ENCODE data around the gene CTDSP2.
"Not testable (repeated sequence)": the region's sequence is repeated elsewhere in the genome, so short reads cannot be mapped to it uniquely, and the experiment has no call there.

The CTDSP2 gene

DNA sequence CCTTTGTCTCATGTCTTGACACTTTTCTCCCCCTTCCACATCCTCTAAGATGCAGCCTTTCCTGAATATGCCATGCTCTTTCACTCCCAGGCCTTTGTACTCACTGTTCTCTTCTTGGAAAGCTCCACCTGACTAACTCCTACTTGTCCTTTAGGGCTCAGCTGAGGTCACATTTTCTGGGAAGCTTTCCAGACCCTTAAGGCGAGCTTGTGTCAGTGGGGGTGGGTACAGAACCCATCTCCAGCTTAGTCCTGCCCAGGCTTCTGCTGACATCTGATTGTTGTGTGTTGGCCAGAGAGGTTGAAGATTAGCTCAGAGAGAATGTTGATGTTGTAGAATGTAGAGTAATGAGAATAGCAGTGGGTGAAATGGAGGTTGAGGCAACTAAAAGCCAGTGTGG is 66.8 kb downstream of the CTDSP2 start:
- DNase-seq = no peak

DNA sequence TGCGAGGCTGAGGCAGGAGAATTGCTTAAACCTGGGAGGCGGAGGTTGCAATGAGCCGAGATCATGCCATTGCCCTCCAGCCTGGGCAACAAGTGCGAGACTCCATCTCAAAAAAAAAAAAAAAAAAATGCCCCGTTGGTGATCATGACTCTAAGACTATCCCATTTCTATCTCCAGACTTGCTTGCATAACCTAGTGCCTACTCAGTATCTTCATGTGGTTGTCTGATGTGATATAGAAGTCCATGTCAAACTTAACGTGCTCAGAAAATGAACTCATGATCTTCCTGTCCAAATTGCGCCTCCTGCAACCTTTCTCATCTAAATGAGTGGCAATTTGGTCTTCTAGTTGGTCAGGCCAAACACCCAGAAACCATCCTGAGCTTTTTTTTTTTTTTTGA is 68.6 kb downstream of the CTDSP2 start:
- no peak for DNase-seq

DNA sequence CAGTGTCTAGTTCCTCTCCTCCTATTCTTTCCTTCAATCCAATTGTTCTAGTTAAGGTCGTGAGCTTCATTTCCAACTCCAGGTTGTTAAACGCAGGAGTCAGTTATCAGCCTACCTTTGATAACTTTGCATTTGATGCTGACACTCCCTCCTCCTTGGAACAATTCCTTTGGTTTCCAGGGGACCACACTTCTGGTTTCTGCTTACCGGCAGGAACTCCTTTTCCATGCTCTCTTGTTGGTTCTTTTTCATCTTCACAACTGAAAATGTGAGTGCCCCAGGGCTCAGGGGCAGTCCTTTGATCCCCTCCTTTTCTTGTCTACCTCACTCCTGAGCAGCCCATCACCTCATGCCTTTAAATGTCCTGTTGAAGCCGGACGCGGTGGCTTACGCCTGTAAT is 69.2 kb downstream of the CTDSP2 start:
- DNase-seq = no peak

DNA sequence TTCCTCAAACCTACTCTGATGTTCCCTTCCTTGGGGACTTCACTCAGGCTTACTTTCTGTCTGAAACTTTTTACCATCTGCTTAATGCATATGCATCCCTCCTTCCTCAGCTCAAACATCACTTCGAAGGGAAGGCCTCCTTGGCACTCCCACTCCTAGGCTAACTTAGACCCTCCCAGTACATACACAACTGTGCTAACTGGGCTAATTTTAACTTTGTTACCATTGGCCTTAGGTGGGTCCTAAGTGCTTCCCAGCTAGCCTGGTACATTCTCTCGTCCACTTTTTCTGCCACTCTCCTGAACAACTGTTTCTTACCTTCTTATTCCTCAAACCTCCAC is 70.3 kb downstream of the CTDSP2 start:
- no peak for DNase-seq

DNA sequence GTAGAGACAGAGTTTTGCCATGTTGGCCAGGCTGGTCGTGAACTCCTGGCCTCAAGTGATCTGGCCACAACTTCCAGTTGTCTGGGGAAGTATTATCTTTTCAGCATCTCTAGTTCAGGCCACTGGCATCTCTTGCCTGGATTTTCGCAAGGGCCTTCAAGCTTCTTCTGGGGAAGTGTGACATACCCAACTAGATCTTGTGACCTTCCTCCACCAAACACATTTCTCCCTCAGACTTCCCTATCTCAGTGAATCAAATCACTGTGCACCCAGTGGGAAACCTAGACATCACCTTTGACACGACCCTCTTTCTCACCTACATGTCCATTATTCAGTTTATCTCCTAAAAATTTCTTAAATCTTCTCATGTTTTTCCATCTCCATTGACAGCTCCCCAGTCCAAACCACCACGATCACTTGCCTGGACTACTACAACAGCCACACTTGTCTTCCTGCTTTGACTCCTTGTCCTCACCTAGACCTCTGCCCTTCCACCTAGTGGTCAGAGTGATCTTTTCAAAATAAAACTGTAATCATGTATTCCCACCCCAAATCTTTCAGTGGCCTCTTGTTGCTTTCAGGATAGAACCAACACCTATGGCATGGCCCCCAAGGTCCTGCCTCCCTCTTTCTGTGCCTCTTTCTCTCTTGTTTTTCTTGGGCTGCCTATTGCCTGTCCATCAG is 70.8 kb downstream of the CTDSP2 start:
- DNase-seq = no peak

DNA sequence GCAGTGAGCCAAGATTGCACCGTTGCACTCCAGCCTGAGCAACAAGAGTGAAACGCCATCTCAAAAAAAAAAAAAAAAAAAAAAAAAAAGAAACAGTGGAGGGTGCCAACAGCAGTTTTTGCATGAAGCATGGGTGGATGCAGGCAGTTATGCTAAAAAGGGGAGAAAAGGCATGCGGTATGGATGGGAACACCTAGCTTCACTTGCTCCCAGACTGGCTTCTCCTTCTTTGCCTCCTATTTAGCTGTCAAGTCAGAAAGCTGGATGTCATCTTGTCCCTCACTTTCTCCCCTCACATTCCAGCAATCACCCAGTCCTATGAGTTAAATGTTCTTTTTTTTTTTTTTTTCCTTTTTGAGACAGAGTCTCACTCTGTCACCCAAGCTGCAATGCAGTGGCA is 71.5 kb downstream of the CTDSP2 start:
- DNase-seq = no peak

DNA sequence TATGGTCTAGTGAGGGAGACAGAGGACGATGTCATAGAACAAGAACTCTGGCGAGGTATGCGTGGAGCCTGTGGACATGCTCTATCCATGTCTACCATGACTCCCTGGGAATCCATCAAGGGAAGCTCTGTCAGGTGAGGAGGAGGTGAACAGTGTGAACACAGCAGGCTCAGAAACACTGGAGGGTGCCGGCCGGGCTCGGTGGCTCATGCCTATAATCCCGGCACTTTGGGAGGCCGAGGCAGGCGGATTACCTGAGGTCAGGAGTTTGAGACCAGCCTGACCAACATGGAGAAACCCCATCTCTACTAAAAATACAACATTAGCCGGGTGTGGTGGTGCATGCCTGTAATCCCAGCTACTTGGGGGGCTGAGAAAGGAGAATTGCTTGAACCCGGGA is 71.9 kb downstream of the CTDSP2 start:
- DNase-seq = not testable (repeated sequence)

DNA sequence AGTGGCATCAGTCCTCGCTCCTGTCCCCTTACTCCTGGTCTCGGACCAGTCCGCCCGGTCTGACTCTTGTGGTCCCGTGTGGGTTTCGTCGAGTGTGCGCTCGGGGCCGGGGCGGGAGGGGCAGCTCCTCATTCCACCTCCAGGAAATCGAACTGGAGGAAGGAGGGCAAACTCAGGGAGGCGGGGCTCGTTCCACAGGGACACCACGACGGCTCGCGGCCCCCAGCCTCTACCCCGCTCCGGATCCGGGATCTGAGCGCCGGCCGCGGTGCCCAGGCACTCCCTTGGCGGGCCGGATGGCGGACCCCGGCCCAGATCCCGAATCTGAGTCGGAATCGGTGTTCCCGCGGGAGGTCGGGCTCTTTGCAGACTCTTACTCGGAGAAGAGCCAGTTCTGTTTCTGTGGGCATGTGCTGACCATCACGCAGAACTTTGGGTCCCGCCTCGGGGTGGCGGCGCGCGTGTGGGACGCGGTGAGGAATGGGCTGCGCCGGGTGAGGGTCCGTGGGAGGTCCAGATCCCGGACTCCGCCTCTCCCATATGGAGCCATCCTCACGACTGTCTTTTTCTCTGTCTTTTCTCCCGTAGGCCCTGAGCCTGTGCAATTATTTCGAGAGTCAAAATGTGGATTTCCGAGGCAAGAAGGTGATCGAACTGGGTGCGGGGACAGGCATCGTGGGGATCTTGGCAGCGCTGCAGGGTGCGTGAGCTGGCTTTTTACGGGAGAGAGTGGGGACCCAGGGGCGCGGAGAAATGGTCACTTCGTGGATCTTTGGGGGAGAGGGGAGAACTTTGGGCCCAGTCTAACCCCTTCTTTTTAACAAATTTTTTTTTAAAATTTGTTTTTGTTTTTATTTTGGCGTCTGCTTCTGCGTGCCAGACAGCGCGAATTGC is 73.9 kb downstream of the CTDSP2 start, which contains the start of gene EEF1AKMT3:
Gene EEF1AKMT3 (plus strand): TSS at position 186 of the 894 bp plus-strand sequence. CDS start 111 bp downstream, at position 297.
- DNase-seq = no peak

DNA sequence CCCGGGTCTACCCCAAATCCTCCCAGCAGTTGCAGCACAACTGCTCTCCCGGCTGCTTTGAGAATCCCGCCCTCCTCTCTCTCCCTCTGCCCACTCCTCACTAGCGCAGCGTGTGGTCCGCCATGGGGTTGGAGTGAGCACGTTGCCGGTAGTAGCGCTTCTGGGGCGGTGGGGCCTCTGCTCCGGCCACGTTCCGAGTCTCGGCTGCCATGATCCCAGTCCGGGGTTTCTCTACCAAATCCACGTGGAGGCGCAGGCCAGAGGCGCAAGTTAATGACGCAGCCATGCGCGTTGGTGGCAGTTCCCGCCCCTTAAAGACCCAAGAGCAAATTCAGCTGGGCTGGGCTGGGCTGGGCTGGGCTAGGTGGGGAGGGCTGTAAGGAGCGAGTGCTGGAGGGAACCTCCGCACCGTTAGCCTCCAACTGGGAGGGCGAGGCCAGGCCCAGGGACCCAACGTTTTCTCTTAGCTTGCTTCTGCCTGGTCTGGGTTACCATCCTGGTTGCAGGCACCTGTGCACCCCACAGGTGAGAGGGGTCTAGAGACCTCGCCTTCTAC is 74.6 kb downstream of the CTDSP2 start, which contains the start of gene METTL1:
Gene METTL1 (minus strand): TSS at position 233 of the 556 bp plus-strand sequence. CDS start 22 bp downstream, at position 211.
- DNase-seq = peak; percentile 72 to 82 (median 75)

DNA sequence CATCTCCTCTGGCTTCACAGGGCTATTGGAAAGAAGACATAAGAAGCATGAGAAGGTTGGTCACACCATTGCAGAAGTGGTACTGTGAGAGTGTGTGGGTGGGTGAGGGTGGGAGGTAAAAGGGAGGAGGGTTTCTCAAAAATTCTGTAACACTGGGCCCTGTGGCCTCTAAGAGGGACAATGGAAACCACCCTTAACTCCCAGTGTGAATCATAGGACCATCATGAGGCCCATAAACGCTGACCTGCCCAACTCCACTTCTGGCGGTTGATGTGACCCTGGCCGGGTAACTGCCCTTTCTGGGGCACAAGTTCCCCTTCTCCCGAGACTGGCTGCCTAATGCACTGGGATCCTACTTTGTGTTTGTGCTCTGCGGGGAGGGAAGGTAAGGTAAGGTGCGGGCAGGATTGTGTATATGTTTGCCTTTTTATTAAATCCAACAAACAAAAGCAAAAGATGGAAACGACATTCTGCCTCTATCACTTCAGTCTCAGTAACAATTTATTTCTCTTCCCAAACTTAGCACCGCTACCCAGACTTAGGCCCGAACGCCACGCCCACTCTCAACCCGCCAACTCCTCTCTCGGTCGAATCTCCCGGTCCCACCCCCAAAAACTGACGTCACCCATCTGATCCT is 75.2 kb downstream of the CTDSP2 start:
- peak in 2 of 4 experiments; percentile 40 to 61 for DNase-seq

DNA sequence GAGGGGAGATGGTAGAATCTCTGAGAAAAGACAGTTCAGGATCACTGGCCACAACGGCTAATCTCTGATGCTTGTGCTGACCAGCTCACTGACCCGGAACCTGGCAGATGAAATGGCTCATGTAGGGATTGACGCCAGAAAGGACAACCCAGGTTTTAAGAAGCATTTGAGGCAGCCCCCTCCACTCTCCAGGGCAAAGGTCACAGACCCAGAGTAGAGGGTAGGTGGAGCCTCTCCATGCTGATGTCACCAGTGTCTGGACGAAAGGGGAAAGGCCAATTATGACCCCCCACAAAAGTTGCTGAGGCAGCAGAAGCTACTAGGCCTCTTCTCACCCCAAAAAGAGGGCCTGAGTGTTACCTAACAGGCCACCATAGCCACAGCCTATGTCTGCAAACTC is 75.8 kb downstream of the CTDSP2 start:
- no peak for DNase-seq
